SK-N-DZ (cell line): ENCODE measurements around the gene USP14. TPM values are rescaled to one million over a fixed set of nuclear protein-coding genes. Genes with fewer than 3 reads are reported as not detected.
"Not testable (repeated sequence)": the region's sequence is repeated elsewhere in the genome, so short reads cannot be mapped to it uniquely, and the experiment has no call there.

Experiments used
- DNase-seq: peaks from one replicate; pipeline ENCODE4 v3.0.0-alpha.2; 2015; ENCODE audit warnings: low spot score
- polyA plus RNA-seq, 2 experiments: library from polyadenylated mRNA; depleted of rRNA; stranded (reverse); fragments of >200 nt; gene quantifications; 2 replicates each; pipeline ENCODE4 v1.2.3, GENCODE V29; 2014

The USP14 gene
- 35.0 and 36.7 TPM in 2 replicates for polyA plus RNA-seq (2014; cell fraction: cytosol; rRNA removed)
- polyA plus RNA-seq (2014; cell fraction: nucleus; rRNA removed) = 41.3 and 67.4 TPM in 2 replicates

DNA sequence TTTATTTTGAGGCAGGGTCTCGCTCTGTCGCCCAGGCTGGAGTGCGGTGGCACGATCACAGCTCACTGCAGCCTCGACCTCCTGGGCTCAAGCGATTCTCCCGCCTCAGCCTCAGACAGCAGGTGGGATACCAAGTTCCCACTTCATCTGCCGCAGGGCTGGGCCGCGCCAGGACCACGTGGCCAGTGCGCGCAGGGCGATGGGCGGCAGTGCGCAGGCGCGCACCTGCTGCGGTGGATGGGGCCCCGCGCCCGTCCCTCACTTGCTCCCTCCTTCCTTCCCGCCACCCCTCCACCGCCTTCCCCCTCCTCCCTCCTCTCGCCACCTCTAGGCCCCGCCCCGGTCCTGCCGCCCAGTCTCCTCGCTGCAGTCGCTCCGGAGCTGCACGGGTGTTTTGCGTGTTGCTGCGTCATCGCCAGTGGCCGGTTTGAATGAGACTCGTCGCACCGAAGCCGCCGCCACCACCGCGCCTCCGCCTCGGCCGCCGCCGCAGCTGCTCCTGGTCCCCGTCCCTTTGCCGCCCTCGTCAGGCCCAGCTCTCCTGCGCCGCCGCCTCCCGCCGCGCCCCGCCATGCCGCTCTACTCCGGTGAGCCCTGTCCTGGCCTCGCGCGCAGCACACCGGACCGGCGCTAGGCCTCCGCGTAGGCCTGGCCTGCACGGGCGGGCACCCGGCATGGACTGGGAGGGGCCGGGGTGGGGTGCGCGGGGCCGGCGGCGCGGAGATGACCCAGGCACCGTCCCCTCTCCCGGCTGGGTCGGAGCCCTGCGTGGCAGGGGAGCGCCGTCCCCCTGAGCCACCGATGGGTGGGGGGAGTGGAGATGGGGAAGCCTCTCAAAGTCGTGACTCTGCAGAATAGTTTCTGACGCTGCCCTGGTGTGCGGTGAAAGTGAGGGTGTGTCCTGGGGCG is at the start of gene USP14:
USP14 (plus strand) TSS at position 430 of the 909 bp plus-strand sequence; CDS start at position 572, 142 bp downstream.
- peak; percentile 96 for DNase-seq

DNA sequence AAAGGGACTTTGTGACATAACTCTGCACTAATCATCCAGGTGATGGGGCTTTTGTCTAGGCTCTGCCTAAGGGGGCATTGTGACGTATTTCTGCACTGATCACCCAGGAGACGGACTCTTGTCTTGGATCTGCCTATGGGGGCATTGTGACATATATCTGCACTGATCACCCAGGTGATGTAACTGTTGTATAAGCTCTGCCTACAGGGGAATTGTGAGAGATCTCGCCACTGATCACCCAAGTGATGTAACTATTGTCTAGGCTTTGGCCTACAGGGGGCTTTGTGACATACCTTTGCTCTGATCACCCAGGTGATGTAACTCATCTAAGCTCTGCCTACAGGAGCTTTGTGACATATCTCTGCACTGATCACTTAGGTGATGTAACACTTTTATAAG is 49.7 kb upstream of the USP14 start:
- not testable (repeated sequence) for DNase-seq

DNA sequence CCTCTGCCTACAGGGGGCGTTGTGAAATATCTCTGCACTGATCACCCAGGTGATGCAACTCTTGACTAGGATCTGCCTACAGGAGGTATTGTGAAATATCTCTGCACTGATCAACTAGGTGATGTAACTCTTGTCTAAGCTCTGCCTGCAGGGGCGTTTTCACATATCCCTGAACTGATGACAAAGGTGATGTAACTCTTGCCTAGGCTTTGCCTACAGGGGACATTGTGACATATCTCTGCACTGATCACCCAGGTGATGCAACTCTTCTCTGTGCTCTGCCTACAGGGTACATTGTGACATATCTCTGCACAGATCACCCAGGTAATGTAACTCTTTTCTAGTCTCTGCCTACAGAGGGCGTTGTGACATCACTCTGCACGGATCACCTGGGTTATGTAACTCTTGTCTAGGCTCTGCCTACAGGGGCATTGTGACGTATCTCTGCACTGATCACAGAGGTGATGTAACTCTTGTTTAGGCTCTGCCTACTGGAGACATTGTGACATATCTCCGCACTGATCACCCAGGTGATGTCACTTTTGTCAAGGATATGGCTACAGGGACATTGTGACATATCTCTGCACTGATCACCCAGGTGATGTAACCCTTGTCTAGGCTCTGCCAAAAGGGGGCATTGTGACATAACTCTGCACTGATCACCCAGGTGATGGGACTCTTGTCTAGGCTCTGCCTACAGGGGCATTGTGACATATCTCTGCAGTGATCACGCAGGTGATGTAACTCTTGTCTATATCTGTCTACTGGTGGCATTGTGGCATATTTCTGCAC is 49.0 kb upstream of the USP14 start:
- not testable (repeated sequence) for DNase-seq

DNA sequence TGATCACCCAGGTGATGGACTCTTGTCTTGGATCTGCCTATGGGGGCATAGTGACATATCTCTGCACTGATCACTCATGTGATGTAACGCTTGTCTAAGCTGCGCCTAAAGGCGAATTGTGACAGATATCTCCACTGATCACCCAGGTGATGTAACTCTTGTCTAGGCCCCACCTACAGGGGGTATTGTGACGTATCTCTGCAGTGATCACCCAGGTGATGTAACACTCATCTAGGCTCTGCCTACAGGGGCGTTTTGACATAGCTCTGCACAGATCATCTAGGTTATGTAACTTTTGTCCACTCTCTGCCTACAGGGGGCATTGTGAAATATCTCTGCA is 48.5 kb upstream of the USP14 start:
- DNase-seq = not testable (repeated sequence)

DNA sequence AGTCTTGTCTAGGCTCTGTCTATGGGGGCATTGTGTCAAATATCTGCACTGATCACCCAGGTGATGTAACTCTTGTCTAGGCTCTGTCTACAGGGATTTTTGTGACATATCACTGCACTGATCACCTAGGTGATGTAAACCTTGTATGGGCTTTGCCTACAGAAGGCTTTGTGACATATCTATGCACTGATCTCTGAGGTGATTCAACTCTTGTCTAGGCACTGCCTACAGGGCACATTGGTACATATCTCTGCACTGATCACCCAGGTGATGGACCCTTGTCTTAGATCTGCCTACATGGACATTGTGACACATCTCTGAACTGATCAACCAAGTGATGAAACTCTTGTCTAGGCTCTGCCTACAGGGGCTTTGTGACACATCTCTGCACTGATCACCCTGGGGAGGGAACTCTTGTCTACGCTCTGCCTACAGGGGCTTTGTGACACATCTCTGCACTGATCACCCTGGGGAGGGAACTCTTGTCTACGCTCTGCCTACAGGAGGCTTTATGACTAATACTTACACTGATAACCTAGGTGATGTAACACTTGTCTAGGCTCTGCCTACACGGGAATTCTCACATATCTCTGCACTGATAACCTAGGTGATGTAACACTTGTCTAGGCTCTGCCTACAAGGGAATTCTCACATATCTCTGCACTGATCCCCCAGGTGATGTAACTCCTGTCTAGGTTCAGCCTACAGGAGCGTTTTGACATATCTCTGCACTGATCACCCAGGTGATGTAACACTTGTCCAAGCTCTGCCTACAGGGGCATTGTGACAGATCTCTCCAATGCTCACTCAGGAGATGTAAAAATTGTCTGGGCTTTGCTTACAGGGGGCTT is 47.8 kb upstream of the USP14 start:
- not testable (repeated sequence) for DNase-seq

DNA sequence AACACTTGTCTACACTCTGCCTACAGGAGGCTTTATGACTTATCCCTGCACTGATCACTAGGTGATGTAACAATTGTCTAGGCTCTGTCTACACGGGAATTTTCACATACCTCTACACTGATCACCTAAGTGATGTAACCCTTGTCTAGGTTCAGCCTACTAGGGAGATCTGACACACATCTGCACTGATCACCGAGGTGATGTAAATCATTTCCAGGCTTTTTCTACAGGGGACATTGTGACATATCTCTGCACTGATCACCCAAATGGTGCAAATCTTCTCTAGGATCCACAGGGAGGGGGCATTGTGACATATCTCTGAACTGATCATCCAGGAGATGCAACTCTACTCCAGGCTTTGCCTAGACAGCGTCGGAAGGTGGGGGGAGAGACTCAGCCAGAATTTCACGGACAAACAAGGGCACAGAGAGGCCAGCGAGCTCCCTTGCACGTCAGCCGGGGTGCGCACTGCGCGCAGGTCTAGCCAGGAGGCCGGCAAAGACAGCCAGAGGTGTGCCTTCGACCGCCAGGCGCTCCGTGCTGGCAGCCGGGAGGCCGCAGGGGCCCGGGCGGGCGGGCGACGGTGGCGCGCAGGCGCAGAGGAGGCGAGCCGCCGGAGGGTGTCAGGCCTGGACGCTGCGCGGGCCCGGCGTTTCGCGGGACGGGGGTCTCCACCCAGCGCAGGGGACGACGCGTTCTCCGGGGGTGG is 46.9 kb upstream of the USP14 start:
- DNase-seq = peak; percentile 78

DNA sequence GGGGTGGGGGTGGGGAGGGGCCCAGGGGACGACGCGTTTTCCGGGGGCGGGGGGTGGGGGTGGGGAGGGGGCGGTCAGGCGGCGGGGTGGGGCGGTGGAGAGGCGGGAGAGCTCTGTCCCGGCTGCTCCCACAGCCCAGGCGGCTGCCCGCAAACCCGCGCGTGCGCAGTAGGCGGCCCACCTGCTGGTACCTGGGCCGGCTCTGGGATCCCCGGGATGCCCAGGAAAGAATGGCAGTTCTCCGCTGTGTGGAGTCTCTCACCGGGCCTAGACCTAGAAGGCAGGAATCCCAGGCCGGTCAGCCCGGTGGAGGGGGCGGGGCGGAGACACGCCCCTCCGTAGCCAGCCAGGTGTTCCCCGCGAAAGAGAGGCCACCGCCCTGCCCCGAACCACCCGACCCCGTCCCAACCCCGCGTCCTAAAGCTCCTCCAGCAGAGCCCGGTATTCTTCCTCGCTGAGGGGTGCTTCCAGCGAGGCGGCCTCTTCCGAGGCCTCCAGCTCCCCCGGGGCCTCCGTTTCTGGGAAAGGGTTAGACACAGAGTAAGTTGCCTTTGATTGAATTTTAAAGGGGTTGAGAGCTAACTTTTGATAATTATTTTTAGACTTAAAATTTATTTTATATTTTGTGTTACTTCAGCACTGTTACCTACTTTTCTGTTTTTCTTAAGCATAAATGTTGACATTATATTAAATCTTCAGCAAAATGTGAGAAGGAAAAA is 46.2 kb upstream of the USP14 start:
- not testable (repeated sequence) for DNase-seq

DNA sequence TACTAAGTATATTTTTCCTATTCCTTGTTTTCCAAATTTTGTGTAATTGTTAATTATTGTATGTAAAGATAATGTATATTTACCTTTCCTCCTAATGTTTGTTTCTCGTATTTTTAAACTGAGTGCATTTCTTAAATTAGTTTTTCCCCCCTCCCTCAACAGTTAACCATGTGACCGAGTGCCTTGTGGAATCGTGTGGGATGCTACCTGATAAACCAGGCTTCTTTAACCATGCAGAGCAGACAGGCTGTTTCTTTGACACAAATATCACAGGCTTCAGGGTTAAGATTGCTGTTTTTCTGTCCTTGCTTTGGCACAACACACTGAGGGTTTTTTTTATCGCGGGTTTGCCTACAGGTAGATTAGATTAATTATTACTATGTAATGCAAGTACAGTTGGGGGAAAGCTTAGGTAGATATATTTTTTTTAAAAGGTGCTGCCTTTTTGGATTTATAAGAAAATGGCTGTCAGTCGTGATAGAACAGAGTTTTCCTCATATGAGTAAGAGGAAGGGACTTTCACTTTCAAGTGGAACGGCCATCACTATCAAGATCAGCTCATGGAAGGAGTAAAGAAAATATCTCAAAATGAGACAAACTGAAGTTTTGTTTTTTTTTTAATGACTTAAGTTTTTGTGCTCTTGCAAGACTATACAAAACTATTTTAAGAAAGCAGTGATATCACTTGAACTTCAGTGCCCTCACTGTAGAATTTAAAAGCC is 37.7 kb upstream of the USP14 start:
- DNase-seq = not testable (repeated sequence)

DNA sequence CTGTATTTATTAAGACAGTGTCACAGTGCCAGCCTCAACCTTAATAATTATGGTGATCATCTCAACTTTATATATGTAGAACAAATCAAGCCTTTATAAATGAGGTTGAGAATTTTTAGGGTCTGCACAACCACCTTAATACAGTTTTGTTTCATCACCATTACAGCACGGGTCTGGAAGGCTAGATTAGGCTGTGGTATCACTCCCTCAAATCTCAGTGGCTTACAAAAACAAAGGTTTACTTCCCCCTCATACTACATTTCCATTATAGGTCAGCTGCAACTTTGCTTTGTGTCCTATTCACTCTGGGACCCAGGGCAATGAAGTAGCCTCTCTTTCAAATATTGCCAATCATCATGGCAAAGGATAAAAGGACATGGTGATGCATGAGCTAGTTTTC is 23.3 kb upstream of the USP14 start:
- DNase-seq = no peak

DNA sequence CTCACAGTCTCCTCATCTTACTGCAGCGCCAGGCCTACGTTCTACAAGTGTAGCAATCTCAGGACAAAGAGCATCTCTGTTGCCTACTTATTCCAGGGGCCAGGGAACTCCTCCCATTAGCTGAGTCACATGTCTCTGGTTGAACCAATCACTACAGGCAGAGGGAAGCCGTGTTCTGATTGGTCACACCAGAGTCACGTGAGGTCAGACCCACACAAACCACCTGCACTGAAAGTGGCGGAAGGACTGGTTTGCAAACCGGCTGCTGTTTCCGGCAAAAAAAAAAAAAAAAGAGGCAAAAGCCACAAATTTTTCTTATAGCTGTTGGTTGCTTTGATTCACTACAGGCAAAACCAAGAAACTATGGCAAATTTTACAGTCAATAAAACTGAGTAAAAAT is 21.9 kb upstream of the USP14 start:
- DNase-seq = peak; percentile 68

DNA sequence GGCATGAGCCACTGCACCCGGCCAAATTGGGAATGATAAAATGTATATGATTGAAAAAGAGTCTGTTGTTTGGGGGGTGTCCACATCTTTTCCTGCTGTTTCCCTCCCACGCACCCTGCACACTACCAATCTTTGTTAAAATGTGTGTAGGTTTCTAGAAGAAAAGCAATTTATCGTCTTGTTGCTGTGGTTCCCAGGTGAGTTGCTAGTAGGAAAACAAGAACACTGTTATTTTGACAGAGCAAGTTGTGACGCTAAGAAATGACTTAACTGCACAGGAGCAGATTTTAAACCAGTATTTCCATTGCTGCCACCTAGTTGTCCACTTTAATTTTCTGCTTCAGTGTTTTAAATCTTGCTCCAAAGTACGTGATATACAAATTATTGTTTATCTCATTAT is 21.0 kb upstream of the USP14 start:
- no peak for DNase-seq

DNA sequence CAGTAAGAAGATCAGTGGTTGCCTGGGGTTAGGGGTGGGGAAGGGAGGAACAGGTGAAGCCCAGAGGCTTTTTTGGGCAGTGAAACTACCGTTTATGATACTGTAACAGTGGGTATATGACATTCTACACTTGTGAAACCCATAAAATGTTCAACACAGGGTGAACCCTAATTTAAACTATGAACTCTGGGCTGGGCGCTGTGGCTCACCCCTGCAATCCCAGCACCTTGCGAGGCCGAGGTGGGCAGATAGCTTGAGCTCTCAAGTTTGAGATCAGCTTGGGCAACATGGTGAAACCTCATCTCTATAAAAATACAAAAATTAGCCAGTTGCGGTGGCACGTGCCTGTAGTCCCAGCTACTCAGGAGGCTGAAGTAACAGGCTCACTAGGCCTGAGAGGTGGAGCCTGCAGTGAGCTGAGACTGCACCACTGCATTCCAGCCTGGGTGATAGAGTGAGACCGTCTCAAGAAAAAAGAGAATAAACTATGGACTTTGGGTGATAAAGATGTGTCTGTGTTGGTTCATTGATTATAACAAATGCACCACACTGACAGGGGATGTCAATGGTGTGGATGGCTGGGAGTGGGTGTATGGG is 17.6 kb upstream of the USP14 start:
- no peak for DNase-seq

DNA sequence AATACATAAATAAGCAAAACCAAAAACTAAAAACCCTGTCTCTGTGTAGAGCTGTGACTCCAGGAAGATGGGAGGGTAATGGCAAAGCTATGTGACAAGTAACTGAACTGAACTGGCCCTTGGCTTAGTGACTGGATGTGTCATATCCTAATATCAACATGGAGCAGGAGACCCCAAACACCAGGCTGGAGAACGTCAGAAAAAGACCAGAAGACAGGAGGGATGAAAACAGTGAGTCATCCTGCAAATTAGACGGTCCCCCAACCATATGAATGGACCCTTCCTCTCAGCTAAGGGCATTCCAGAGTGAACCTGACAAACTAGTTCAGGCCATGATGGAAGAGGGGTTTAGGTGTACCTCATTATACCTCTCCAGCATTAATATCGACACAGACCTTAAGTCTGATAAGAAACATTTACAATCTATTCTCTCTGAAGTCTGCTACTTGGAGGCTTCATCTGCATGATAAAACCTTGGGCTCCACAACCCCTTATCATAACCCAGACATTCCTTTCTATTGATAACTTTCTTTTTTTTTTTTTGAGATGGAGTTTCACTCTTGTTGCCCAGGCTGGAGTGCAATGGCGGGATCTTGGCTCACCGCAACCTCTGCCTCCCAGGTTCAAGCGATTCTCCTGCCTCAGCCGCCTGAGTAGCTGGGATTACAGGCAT is 15.6 kb upstream of the USP14 start:
- DNase-seq = not testable (repeated sequence)

DNA sequence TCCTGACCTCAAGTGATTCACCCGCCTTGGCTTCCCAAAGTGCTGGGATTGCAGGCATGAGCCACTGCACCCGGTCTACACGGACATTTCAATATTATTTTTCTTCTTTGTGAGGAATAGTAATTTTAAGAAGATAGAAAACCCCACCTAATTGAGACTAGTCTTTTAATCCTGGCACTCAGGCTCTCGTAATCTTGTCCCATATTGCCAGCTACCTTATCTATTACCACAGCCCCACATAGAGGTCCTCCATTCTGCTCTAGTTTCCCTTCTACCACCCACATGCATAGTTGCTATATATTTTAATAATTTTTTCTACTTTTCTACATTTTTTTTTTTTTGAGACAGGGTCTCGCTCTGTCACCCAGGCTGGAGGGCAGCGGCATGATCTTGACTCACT is 9.5 kb upstream of the USP14 start:
- no peak for DNase-seq

DNA sequence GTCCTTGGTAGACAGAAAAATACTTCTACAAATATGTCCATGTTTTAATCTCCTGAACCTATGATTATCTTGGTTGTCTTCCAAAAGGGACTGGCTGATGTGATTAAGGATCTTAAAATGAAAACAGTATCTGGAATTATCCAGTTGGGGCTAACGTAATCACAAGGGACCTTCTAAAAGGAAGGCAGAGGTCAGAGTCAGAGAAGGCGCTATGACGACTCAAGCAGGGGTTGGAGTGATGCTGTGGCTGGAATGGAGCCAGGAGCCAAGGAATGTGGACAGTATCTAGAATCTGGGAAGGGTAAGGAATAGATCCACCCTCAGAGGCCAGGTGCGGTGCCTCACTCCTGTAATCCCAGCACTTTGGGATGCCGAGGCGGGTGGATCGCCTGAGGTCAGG is 4.2 kb upstream of the USP14 start:
- peak; percentile 19 for DNase-seq

DNA sequence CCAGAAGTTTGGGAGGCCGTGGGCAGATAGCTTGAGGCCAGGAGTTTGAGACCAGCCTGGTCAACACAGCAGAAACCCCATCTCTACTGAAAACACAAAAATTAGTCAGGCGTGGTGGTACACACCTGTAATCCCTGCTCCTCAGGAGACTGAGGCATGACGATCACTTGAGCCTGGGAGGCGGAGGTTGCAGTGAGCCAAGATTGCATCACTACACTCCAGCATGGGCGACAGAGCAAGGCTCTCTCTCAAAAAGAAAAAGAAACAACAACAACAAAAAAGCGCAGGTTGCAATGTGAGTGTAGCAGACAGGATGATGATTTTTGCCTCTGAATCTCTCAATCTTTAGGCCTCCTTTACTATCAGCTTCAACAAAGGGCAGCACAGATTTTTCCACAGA is 2.7 kb upstream of the USP14 start:
- DNase-seq = no peak

DNA sequence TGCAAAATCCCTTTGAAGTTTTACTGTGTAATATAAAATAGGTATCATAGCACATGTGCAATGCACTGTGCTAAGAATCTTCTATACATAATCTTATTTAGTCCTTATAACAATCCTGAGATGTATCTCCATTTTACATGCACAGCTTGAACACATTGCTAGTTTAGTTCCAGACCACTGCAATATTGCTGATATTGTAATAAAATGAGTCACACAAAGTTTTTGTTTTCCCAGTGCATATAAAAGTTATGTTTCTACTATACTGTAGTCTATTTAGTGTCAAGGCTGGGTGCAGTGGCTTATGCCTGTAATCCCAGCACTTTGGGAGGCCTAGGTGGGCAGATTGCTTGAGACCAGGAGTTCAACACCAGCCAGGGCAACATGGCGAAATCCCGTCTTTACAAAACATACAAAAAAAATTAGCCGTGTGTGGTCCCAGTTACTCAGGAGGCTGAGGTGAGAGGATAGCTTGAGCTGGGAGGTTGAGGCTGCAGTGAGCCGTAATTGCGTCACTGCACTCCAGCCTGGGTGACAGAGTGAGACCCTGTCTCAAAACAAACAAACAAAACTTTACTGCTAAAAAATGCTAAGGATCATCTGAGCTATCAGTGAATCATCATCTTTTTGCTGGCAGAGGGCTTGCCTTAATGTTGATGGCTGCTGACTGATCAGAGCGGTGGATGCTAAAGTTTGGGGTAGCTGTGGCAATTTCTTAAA is 1.7 kb upstream of the USP14 start:
- no peak for DNase-seq
